Stimulated activated naive CD8-positive, alpha-beta T cell treated with anti-CD3 and anti-CD28 coated beads, Interleukin-15, Interleukin-2, amounts not matched to agents 100 ng/mL and 50 ng/mL, for 24 hours (primary cell): ENCODE data around the gene TP53TG5.
A peak's percentile ranks its signal among the peaks of the same experiment; 100 is the strongest.
"Not testable (repeated sequence)": the region's sequence is repeated elsewhere in the genome, so short reads cannot be mapped to it uniquely, and the experiment has no call there.

ENCODE experiments used
- H3K27ac Mint-ChIP-seq: one replicate; pipeline ENCODE4 v1.8.0; 2021; ENCODE audit warnings: mild to moderate bottlenecking, mixed read lengths
- H3K27me3 Mint-ChIP-seq: one replicate; pipeline ENCODE4 v1.8.0; 2021; ENCODE audit warnings: mixed read lengths
- H3K36me3 Mint-ChIP-seq: one replicate; pipeline ENCODE4 v1.8.0; 2021; ENCODE audit warnings: low read depth, mixed read lengths
- H3K4me1 Mint-ChIP-seq: one replicate; pipeline ENCODE4 v1.8.0; 2021; ENCODE audit warnings: low read depth, mixed read lengths
- H3K4me3 Mint-ChIP-seq: one replicate; pipeline ENCODE4 v1.8.0; 2021; ENCODE audit warnings: mild to moderate bottlenecking, mixed read lengths
- H3K9me3 Mint-ChIP-seq: one replicate; pipeline ENCODE4 v1.8.0; 2021; ENCODE audit warnings: mixed read lengths

TP53TG5 gene

DNA sequence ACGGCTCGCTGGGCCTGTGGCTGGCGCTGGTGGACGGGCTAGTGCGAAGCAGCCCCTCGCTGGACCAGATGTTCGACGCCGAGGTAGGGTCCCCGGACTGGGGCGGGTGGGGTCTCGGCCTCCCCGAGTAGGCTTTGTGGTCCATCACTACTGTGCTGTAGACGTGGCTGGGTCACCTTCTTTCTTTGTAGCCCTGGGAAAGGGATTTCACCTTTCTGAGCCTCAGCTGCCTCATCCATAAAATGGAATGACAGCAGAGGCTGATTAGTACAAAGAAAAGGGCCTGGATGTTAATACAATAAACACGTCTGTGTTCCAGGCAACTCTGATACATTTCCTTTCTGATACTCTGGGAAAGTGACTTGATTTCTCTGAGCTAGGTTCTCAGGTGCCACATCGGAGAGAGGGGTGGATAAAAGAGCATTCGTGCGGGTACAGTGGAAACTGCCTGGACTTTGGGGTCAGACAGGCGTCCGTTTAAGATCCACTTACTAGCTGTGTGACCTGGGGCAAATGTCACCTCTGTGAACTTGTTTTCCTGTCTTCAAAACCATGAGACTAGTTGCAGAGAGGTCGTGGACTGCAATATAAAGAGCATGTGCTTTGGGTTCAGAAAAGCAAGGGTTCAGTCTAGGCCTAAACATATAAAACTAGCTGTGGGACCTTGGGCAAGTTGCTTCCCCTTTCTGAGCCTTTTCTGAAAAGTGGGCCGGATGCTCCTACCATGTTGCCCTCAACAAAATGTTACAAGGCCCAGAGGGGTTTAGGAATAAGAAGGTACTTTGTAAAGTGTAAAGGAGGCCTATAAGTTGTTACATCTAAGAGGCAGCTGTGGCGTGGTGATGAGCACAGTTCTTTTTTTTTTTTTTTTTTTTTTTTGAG is 14.3 kb downstream of the TP53TG5 start:
- peaks cover 36% of the 10 kb centered on the region for H3K36me3 Mint-ChIP-seq
- peak overlapping the region; percentile 100 for H3K27ac Mint-ChIP-seq
- no peaks in the 10 kb centered on the region for H3K27me3 Mint-ChIP-seq
- peaks cover 76% of the 10 kb centered on the region for H3K4me1 Mint-ChIP-seq
- H3K4me3 Mint-ChIP-seq: peak overlapping the region; percentile 100
- no peaks in the 10 kb centered on the region for H3K9me3 Mint-ChIP-seq

GRCh38 chr20:45362804-45363610 is 15.1 kb downstream of the TP53TG5 start, which contains the start of gene SYS1:
SYS1 (plus strand) TSS chr20:45363156; CDS start chr20:45363532, 376 bp downstream.
- Mint-ChIP-seq H3K36me3 (peaks cover 30% of the 10 kb centered on the region), H3K27ac (peak within 1 kb of the TSS; percentile 100), H3K27me3 (no peaks in the 10 kb centered on the region), H3K4me1 (peaks cover 76% of the 10 kb centered on the region), H3K9me3 (no peaks in the 10 kb centered on the region), H3K4me3 (peak within 1 kb of the TSS; percentile 100)

- Mint-ChIP-seq H3K4me3 (no peak overlapping the region), H3K9me3 (no peaks in the 10 kb centered on the region), H3K4me1 (peaks cover 75% of the 10 kb centered on the region), H3K27ac (no peak overlapping the region), H3K36me3 (peaks cover 23% of the 10 kb centered on the region), H3K27me3 (no peaks in the 10 kb centered on the region)
Observed at GRCh38 chr20:45361793-45362192, 16.3 kb downstream of the TP53TG5 start.

DNA sequence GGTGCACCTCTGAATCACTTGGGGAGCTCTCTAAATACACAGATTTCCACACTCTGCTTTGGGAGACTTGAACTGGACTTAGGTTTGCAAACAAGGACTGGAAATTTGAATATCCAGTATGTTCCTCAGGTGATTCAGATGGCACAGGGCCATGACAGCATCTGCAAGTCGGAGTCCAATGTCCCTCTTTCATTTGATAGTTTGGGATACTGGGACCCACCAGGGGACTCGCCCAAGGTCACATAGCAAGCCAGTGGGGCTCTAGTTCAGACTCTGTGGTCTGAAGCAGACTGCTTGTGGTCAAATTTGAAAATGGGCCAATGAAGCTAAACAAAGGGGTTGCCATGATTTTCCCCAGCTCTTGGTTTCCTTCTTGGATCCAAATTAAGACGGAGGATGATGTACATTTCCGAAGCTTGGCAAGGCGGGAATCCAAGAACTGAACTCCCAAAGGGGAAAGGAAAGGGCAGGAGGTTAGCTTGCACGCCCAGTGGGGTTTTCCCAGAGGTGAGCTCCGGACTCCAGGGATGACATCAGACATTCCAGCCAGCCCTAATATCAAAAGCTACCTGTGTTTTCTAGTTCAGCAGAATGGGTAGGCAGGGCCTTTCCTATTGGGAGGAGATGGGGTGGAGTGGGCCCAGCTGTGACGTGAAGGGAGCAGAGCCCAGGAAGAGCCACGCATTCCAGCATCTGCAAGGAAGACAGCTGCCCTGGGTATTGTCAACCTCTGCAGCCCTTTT is 18.5 kb downstream of the TP53TG5 start:
- Mint-ChIP-seq H3K27ac (no peak overlapping the region), H3K4me1 (peaks cover 78% of the 10 kb centered on the region), H3K27me3 (no peaks in the 10 kb centered on the region), H3K4me3 (no peak overlapping the region), H3K9me3 (no peaks in the 10 kb centered on the region), H3K36me3 (peaks cover 10% of the 10 kb centered on the region)

DNA sequence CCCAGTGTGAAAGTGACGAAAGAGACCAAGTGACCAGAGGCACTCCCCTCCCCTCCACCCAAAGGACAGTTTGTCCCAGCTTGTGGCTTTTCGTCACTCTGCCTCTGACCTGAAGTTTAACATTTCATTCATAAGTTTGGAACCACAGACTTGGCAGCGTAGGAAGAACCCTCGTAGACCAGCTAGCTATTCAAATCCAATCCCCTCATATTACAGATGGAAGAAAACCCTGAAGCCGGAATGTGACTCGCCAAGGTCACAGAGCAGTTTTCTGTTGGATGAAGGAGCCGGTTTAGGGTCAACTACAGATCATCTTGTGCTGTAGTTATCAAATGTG is 19.1 kb downstream of the TP53TG5 start:
- Mint-ChIP-seq H3K4me1 (peaks cover 80% of the 10 kb centered on the region), H3K36me3 (peaks cover 9% of the 10 kb centered on the region)

DNA sequence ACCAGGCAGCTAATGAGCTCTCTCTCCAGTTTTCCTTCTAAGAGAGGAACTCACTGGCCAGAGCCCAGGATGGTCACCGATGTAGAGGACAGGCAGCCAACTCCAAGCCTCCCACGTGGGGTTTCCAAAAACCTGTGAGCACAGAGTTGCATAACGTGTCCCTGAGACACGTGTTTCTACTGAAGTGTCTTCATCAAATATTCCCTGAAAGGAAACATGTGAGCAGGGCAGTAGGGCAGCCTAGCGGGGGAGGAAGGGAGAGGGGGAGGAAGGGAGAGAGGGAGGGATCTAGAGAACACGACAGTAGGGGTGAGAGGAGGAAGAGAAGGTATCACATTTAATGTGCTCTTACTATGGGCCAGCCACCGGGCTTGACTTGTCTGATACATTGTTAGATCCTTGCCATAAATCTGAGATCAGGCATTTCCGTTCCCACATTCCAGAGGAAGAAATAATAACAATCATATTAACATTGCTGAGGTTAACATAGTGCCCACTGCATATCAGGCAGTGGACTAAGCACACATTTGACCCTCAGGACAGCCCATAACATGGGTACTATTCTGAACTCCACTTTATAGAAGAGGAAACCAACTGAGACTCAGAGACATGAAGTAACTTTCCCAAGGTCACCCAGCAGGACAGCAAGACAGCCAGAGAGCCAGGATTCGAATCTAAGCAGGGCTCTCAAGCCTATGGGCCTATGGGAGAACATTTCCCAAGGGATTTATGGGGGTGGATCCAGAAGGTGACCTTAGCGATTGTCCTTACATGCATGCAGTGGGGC is 19.6 kb downstream of the TP53TG5 start:
- Mint-ChIP-seq H3K27me3 (no peaks in the 10 kb centered on the region), H3K4me3 (no peak overlapping the region), H3K36me3 (peaks cover 5% of the 10 kb centered on the region), H3K4me1 (peaks cover 81% of the 10 kb centered on the region), H3K27ac (peak overlapping the region; percentile 32), H3K9me3 (no peaks in the 10 kb centered on the region)

More for the DNA sequence above, 19.1 kb downstream of the TP53TG5 start:
- Mint-ChIP-seq H3K27me3 (no peaks in the 10 kb centered on the region), H3K27ac (peak overlapping the region; percentile 32), H3K4me3 (no peak overlapping the region), H3K9me3 (no peaks in the 10 kb centered on the region)

DNA sequence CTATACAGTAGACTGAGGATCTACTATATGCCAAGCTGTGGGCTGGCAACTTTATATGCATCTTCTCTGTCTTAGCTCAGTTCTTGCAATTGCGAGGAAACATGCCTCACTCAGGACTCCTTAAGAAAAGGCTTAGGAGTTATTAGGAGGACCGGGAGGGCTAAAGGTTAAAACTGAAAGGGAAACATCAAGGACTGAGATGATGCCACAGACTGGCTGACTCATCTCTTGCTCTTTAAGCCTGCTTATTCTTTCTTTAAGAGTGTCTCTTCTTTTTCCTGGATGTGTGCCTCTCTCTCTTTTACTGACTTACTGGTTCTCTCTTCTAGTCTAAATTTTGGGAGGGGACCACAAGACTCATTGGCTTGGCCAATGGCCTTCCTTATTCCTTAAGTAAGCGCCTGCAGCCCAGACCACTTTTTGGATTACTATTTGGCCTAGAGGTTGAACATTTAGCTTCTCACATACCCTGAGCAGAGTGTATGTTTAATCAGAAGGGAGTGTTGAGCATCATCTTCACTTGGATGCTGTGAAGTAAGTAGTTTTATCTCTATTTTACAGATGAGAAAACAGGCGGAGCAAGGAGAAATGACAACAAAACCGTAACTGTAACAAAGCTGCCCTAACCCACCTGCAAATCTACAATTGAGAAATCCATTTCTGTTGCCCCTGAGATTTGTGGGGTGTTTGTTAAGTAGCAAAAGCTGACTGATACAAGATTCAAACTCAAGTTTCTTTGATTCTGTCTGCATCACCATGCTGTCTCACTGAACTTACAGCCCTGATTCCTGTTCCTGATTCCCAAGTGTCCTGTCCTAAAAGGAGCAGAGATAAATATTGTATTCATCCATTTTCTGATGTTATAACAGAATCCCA is 22.7 kb downstream of the TP53TG5 start:
- Mint-ChIP-seq H3K27ac (peak overlapping the region; percentile 92), H3K4me1 (peaks cover 73% of the 10 kb centered on the region), H3K9me3 (no peaks in the 10 kb centered on the region), H3K36me3 (no peaks in the 10 kb centered on the region), H3K4me3 (peak overlapping the region; percentile 75), H3K27me3 (no peaks in the 10 kb centered on the region)

DNA sequence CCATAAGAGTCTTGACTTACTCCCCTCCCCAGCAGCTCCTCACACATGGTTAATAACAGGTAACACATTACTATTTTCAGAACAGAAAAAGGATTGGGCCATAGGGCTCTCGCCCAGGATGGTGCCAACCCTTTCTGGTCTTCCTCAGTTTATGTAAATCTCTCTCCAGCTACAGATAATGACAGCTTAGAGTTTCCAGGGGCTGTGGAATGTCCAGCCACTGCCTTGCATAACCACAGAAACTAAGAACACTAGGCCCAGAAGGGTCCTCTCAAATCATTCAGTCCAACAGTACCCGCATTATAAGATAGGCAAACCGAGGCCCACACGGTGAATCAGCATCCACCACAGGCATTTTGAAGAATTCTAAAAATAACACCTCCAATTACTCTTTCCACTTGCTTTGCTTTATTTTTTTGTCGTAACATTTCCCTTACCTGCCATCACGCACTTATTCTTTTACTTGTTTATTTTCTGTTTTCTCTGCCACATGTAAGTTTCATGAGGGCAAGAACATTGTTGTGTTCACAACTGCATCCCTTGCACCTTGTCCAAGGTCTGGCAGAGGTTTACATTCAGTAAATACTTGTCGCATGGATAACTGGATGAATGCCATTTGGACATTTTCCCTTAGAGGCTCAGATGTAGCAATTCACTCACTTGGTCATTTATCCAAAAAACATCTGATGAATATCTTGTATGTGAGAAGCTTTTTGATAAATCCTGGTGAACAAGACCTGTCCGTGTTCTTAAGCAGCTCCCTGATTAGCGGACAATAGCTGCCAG is 23.5 kb downstream of the TP53TG5 start:
- Mint-ChIP-seq H3K36me3 (no peaks in the 10 kb centered on the region), H3K27ac (peak overlapping the region; percentile 92), H3K4me1 (peaks cover 75% of the 10 kb centered on the region), H3K9me3 (no peaks in the 10 kb centered on the region), H3K4me3 (peak overlapping the region; percentile 75), H3K27me3 (no peaks in the 10 kb centered on the region)

DNA sequence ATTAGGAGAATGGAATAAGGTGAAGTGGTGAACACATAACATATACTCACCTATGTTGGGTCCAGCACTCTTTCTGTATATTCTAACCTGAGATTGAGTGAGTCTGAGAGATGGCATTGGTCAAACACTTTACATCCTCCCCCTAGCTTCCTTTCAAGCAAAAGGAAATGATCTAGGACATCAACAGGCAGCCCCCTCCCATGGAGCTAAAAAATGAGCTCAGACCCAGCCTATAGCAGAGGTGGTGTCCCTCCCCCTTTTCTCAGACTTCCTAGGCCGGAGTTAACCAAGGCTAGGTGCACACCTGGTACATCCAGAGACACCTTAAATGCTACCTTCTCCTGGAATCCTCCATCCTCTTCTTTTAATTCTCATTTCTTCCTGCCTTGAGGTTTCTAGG is 24.4 kb downstream of the TP53TG5 start:
- Mint-ChIP-seq H3K4me1 (peaks cover 70% of the 10 kb centered on the region), H3K9me3 (no peaks in the 10 kb centered on the region), H3K27ac (peak overlapping the region; percentile 92), H3K36me3 (no peaks in the 10 kb centered on the region), H3K27me3 (no peaks in the 10 kb centered on the region), H3K4me3 (peak overlapping the region; percentile 75)

GRCh38 chr20:45352729-45353128 is 25.4 kb downstream of the TP53TG5 start:
- H3K4me1 Mint-ChIP-seq: peaks cover 64% of the 10 kb centered on the region
- H3K27ac Mint-ChIP-seq: no peak overlapping the region

GRCh38 chr20:45350795-45351194 is 27.3 kb downstream of the TP53TG5 start:
- not testable (repeated sequence) for H3K9me3 Mint-ChIP-seq

More at GRCh38 chr20:45352729-45353128, 25.4 kb downstream of the TP53TG5 start:
- H3K9me3 Mint-ChIP-seq: no peaks in the 10 kb centered on the region
- H3K36me3 Mint-ChIP-seq: no peaks in the 10 kb centered on the region
- no peaks in the 10 kb centered on the region for H3K27me3 Mint-ChIP-seq
- no peak overlapping the region for H3K4me3 Mint-ChIP-seq

DNA sequence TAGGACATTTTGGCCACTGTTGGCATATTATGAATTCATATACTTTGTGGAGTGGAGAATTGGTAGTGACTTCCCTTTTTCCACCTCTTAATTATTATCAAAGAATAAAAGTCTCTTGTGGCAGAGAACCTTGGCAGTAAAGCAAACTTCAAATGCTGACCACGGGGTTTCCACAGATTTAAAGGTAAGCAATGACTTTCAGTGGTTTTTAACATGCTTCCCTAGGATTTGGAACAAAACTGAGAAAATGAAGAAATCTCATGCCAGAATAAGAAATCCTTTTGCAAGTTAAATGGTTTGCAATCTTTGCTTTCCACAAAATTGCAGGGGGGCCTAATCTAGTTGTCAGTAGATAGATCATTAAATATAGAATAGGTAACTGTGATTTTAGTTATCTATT is 27.9 kb downstream of the TP53TG5 start:
- H3K27ac Mint-ChIP-seq: no peak overlapping the region

More at GRCh38 chr20:45350795-45351194, 27.3 kb downstream of the TP53TG5 start:
- H3K27me3 Mint-ChIP-seq, H3K4me3 Mint-ChIP-seq, H3K27ac Mint-ChIP-seq: not testable (repeated sequence)
- Mint-ChIP-seq H3K4me1 (peaks cover 62% of the 10 kb centered on the region), H3K36me3 (peaks cover 16% of the 10 kb centered on the region)

More for the DNA sequence above, 27.9 kb downstream of the TP53TG5 start:
- Mint-ChIP-seq H3K4me1 (peaks cover 62% of the 10 kb centered on the region), H3K36me3 (peaks cover 20% of the 10 kb centered on the region), H3K9me3 (no peaks in the 10 kb centered on the region), H3K4me3 (no peak overlapping the region), H3K27me3 (peaks cover 4% of the 10 kb centered on the region)
